Measurements from ENCODE around the gene TXLNG.

The TXLNG gene

GRCh38 chrX:16874458-16875095 is 88.3 kb downstream of the TXLNG start:
- DNase-seq: no peak

GRCh38 chrX:16876696-16877095 is 90.4 kb downstream of the TXLNG start:
- DNase-seq: no peak

GRCh38 chrX:16882169-16882568 is 95.9 kb downstream of the TXLNG start:
- DNase-seq: peak in 1 of 2 donors; percentile 15

GRCh38 chrX:16882702-16883486 is 96.6 kb downstream of the TXLNG start:
- peak; percentile 73 to 76 for DNase-seq

GRCh38 chrX:16883487-16883804 is 97.2 kb downstream of the TXLNG start:
- DNase-seq: no peak

- no peak for DNase-seq
Observed at GRCh38 chrX:16885628-16886027, 99.4 kb downstream of the TXLNG start.

GRCh38 chrX:16892504-16893362 is 106.5 kb downstream of the TXLNG start:
- peak; percentile 45 to 57 for DNase-seq
